ENCODE results near the gene DIPK1A. TPM values are rescaled to one million over a fixed set of nuclear protein-coding genes. Genes with fewer than 3 reads are reported as not detected.

DIPK1A gene
- total RNA-seq = 10 to 100 TPM in 2 of 3 donors, 1 to 10 TPM in 1; 7.6 to 20.4 (median 12.8) TPM
- long read RNA-seq, donor 1, transcript FAM69A-201 (5 exons, 2,574 nt) = major isoform, 32 of 40 reads
- long read RNA-seq, donor 1, partial matches to known transcripts = 1 of 40 reads
- long read RNA-seq, donor 1, other reads (novel, unspliced or antisense) = 5 of 40 reads
- long read RNA-seq, donor 2, partial matches to known transcripts = 1 of 4 reads
- long read RNA-seq, donor 2, other reads (novel, unspliced or antisense) = 0 of 4 reads

GRCh38 chr1:92961131-92961895 lies at the start of gene DIPK1A:
Gene DIPK1A (minus strand): TSS chr1:92961462. CDS start chr1:92961429, 33 bp downstream.
- TF ChIP-seq CTCF (IDR thresholded peaks at IDR 0.05) = no peak
- peak; percentile 81 for ATAC-seq
- intact Hi-C loops (cut with DNase I, micrococcal nuclease) = no loop called here

GRCh38 chr1:93007941-93008577 lies 46.8 kb upstream of the DIPK1A start:
- no peak for TF ChIP-seq CTCF (IDR thresholded peaks at IDR 0.05)
- no peaks in the 10 kb centered on the region for H3K9me3 ChIP-seq
- intact Hi-C loops (cut with DNase I, micrococcal nuclease) = no loop called here
- no peak for DNase-seq
- no peak overlapping the region for H3K4me3 ChIP-seq
- H3K4me1 ChIP-seq (ENCODE audit: low read depth) = no peaks in the 10 kb centered on the region
- no peak for ATAC-seq
- H3K36me3 ChIP-seq (ENCODE audit: low read depth) = no peaks in the 10 kb centered on the region

More at GRCh38 chr1:92961131-92961895, at the start of gene DIPK1A:
- peak within 1 kb of the TSS; percentile 85 for H3K4me3 ChIP-seq
- H3K4me1 ChIP-seq (ENCODE audit: low read depth) = peaks cover 27% of the 10 kb centered on the region
- peak; percentile 79 to 90 (median 88) for DNase-seq
- H3K36me3 ChIP-seq (ENCODE audit: low read depth) = no peaks in the 10 kb centered on the region
- H3K9me3 ChIP-seq = no peaks in the 10 kb centered on the region

GRCh38 chr1:93005252-93005598 lies 44.0 kb upstream of the DIPK1A start:
- TF ChIP-seq CTCF (IDR thresholded peaks at IDR 0.05) = no peak
- Histone ChIP-seq H3K36me3 (ENCODE audit: low read depth) (no peaks in the 10 kb centered on the region), H3K4me1 (ENCODE audit: low read depth) (no peaks in the 10 kb centered on the region), H3K4me3 (no peak overlapping the region), H3K9me3 (no peaks in the 10 kb centered on the region)
- no peak for ATAC-seq
- intact Hi-C loops (cut with DNase I, micrococcal nuclease) = no loop called here
- no peak for DNase-seq

- TF ChIP-seq CTCF (IDR thresholded peaks at IDR 0.05) = no peak
- intact Hi-C loops (cut with DNase I, micrococcal nuclease) = no loop called here
Measured at GRCh38 chr1:93004566-93005251, 43.4 kb upstream of the DIPK1A start.

GRCh38 chr1:93003981-93004380 lies 42.7 kb upstream of the DIPK1A start:
- Histone ChIP-seq H3K36me3 (ENCODE audit: low read depth) (no peaks in the 10 kb centered on the region), H3K4me3 (no peak overlapping the region), H3K9me3 (no peaks in the 10 kb centered on the region), H3K4me1 (ENCODE audit: low read depth) (no peaks in the 10 kb centered on the region)
- ATAC-seq (no peak), DNase-seq (no peak)
- no peak for TF ChIP-seq CTCF (IDR thresholded peaks at IDR 0.05)
- intact Hi-C loops (cut with DNase I, micrococcal nuclease) = no loop called here

More at GRCh38 chr1:93004566-93005251, 43.4 kb upstream of the DIPK1A start:
- Histone ChIP-seq H3K36me3 (ENCODE audit: low read depth) (no peaks in the 10 kb centered on the region), H3K9me3 (no peaks in the 10 kb centered on the region), H3K4me1 (ENCODE audit: low read depth) (no peaks in the 10 kb centered on the region), H3K4me3 (no peak overlapping the region)
- DNase-seq (no peak), ATAC-seq (no peak)

Data from mucosa of descending colon (tissue), 3 donors.